Measurements from ENCODE around the gene BTG4. TPM values are rescaled to one million over a fixed set of nuclear protein-coding genes. Genes with fewer than 3 reads are reported as not detected.
A peak's percentile ranks its signal among the peaks of the same experiment; 100 is the strongest.

The BTG4 gene
- total RNA-seq, 1 donor from 2014 or later = not detected

GRCh38 chr11:111454561-111455192, 57.5 kb downstream of the BTG4 start:
- DNase-seq = no peak

- DNase-seq = no peak
Observed at GRCh38 chr11:111452817-111453552, 59.2 kb downstream of the BTG4 start.

DNA sequence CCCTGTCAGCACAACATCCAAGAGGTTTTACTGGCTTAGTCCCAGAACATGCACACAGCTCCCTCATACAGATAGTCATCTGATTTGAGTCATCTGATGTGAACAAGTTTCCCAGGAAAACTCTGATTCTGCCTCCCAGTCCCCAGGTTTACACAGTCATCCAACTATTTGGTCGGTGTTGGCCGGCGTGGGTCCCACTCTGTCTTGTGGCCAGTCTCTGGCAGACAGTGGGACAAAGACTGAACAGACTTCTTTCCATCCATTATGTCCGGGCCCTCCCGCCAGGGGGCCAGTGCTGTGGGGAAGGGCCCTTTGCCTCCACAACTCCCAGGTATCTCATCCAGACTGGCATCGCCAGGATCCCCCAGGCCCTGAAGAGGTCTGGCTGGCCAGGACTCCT, 60.0 kb downstream of the BTG4 start:
- DNase-seq = no peak

DNA sequence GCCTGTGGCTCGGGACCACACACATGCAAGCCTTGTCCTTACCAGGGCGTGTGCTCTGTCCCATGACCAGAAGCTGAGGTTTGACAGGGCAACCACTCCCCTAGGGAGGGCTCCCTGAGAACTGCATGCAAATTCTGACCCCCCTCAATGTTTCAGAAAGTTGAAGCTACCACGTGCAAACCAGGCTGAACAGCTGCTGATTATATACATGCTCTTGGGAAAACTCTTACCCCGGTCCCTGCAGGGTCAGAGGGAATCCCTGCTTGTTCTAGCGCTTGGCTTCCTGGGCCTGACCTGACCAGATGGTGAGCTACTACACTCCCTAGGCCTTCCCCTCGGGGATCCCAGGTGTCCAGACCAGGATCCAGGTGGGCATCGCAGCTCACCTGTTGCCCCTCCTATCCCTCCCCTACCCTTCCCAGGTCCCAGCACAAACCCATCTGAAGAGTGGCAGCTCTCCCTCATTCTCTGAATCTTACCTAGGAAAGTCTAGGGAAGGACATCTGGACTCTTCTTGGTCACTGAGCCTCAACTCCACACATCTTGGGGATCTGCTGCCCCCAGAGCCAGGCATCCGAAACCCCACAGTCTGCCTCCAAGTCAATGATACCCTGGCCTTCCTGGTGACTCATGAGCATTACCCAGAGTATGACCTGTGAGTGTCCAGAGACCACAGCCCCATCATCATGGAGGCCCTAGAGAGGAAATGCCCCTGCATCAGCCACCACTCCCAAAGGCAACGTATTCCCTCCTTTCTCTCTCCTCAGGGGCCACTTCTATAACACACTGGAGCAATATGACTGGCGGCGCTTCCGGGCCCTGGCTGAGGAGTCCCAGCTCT, 61.5 kb downstream of the BTG4 start:
- DNase-seq = no peak

DNA sequence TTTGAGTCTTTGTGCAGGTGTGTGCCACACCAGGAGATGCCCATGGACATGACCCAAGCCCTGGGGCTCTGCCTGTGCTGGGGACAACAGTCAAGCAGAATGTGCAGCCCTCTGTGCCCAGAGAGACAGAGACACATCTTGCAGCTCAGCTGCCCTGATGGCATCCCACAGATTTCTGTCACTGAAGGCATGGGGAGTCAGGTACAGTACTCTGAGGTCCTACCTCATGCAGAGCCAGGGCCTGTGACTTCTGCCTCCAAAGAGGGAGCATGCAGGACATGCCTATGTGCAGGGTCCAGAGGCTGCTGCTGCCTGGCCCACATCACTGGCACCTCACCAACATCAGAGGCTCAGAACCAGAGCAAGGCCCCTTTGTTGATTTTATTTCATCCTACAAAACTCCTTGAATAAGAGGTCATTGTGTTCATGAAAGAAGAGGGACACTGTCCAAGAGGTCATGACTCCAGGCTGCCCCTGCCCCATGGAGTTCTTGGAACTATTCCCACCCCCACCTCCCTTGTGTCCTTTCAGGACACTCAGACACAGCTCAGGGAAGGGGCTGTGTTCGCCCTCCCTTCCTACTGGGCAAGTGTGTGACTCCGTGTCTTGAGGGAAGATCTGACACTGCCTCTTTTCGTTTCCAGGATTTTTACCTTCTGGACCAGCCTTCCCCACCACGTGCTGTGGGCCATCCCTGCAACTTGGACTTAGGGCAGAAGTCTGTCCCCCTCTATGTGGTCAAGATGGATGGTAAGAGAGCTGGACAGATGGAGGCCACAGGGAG, 62.3 kb downstream of the BTG4 start:
- DNase-seq = no peak

DNA sequence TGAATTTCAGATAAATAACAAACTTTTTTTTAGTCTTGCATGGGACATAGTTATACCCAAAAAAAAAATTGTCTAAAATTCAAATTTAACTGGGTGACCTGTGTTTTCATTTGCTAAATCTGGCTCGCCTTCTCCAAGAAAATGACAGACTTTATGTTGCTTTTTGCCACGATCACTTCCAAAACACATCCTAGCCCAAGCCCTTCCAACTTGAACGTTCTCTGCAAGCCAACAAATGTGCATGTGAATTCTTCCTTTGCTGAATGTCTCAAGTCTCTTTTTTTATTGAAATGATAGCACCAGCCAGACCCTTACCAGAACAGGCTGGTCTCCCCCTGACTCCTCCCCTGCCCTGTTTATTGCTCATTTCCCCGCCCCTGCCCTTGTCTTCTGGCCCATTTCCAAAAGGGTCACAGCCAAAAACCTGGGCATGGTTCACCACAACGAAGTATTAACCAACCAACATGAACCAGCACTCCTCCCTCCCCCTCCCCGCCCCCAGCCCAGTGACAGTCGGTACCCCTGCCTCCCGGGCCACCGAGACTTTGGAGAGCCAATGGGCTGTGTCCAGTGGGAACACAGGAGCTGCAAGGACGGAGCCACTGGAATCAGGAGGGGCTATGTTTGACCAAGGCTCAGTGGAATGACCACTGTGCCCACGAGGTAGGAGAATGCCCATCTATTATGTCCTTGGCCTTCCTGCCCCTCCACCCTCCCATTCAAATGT, 63.2 kb downstream of the BTG4 start:
- no peak for DNase-seq

- no peak for DNase-seq
Observed at GRCh38 chr11:111448414-111448813, 63.8 kb downstream of the BTG4 start.

DNA sequence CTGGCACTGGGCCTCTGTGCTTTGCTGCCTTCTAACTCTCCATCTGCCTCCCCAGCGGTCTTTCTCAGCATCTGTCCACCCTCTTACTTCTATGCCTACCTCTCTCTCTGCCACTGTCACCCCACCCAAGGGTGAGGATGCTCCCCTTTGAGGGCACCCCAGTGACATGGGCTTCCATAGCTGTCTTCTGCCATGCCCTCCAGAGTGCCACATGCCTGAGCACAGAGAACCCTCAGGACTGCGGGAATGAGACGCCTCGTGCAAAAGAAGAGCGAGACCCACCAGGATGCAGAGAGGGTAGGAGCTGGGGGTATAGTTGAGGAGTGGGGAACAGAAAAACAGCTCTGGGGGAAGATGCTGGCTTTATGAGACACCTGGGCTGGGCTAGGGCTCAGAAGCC, 64.3 kb downstream of the BTG4 start:
- no peak for DNase-seq

- DNase-seq = no peak
Observed at GRCh38 chr11:111447112-111447471, 65.1 kb downstream of the BTG4 start.

DNA sequence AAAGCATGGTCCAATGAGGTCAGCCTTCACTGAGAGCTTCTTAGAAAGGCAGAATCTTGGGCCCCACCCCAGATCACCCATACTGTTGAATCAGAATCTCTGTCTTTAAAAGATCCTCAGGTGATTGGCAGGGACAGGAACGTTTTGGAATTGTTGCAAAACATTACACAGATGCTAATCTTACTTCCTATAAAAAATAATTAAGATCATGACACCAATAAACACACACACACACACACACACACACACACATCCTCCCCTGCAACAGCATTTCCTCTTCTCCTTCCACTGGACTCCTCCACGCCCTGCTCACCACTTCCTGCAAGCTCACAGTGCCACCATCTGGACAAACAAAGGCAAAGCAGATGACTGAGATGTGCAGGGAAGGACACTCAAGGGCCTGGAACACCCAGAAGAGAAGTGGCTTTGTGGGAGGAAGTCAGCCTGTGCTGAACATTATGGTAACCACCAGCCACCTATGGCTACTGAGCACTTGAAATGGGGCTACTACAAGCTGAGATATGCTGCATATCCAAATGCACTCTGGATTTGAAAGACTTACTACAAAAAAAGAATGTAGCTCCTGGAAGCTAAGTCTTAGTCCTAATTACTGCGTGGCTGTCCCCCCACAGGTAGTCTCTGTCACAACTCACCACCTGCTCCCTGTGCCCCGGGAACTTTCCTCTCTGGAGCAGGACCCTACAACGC, 65.6 kb downstream of the BTG4 start:
- peak; percentile 93 for DNase-seq

DNA sequence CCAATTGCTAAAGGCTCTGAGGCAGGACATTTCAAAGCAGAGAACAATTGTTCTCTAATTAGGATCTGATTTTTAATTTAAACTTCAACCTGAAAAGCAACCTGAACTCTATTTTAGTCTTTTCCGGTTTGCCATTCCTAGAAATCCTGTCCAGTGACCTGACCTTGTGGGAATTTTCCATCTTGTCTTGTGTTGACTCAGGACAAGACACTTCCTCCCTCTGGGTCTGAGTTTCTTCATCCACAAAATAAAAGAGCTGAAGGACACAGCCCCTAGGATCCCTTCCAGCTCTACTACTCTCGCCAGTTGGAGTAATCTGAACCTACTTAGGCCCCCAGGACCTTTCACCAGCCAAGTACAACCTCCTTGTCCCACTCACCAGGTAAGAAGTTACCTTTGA, 66.6 kb downstream of the BTG4 start:
- DNase-seq = no peak

Small RNAs within 50 kb of the gene (small RNA-seq; reads per million reads assigned to genes)
- gene MIR34B (ENCODE audit: low replicate concordance) (0.62 reads per million, percentile 69 among the genes with 10 or more reads in this experiment), gene MIR34C (ENCODE audit: low replicate concordance) (4.5 reads per million, percentile 90 among the genes with 10 or more reads in this experiment)

Other genes with a start within 250 kb of the BTG4 start
- gene POU2AF3, start 213.8 kb downstream of the BTG4 start, total RNA-seq = 1.4 TPM
- gene POU2AF1, start 133.1 kb downstream of the BTG4 start, total RNA-seq = 0.10 TPM
- not detected for gene HOATZ, start 2.4 kb upstream of the BTG4 start, total RNA-seq
- 9.6 TPM for gene LAYN, start 28.3 kb upstream of the BTG4 start, total RNA-seq
- 20.7 TPM for gene SIK2, start 90.1 kb upstream of the BTG4 start, total RNA-seq

All from skin of body (tissue), 3 donors.